OCI-M2 (cell line): Measurements from ENCODE around the gene BLID.

Experiments
- DNase-seq: peaks from one replicate; lab custom pipeline; 2025; ENCODE audit not compliant: unreplicated experiment; lab: John Stamatoyannopoulos, UW

The BLID gene

DNA sequence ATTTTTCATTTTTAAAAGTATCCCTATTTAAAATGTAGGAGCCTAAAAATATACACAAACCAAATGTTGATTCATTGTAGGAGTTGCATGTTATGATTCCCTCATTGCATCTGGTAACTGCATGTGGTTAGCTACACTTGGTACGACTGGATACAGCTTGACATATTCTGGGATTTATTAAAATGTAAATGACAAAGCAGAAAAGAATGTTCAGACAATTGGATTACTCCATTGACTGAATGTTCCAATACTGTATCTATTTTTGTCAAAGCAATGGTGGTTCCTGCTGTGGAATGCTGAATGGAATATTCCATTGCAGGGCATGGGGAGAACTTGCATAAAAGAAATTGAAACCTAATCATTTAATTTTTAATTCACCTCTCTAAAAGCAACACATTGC lies 30.8 kb downstream of the BLID start:
- no peak for DNase-seq

DNA sequence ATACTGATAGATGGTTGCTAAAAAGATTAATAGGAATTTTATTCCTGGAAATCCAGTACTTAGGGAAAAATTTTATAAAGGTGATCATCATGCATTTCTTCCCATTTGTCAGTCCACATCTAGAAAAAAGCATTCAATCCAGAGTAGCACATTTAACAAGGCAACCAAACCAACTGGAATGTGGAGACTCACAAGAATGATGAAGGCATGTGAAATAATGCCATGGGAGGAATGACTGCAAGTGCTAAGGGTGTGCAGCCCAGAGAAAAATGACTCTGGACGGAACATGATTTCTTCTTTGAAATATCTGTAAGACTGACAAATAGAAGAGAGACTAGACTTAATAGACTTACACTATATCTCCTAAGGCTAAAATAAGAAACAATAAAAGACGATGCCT lies 33.8 kb downstream of the BLID start:
- DNase-seq = no peak

DNA sequence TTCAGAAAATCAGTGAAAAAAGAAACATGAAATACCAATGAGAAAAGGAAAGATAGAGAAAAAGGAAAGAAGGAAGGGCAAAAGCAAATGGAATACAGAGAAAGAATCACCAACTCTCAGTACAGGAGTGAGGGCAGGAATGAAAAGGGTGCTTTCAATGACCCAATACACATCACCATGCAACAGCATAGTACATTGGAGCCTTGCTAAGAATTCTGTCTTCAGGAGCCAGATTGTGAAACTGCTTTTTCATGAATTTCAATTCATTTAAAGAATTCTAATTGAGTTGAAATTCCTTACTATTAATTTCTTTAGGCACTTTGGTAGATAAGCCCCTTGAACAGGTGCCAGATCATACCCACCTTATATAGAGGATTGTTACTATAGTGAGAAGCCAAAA lies 34.9 kb downstream of the BLID start:
- DNase-seq = no peak

DNA sequence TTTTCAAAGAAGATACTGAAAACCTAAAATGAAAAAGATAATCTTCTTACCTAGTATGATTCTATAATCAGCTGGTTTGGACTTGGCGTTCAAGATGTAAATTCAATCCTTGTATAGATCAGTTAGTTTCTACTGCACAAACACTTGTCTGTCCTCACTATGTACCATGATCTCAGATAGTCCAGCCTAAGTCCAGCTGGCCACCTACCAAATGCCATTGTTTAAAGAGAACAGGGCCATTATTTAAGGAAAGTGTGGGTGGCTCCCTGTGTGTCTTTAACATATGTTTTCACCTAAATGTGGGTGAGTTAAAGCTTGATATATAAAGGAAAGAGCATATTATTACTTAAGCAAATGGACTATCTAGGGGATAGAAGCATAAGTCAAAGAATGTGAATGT lies 38.6 kb downstream of the BLID start:
- DNase-seq = no peak

DNA sequence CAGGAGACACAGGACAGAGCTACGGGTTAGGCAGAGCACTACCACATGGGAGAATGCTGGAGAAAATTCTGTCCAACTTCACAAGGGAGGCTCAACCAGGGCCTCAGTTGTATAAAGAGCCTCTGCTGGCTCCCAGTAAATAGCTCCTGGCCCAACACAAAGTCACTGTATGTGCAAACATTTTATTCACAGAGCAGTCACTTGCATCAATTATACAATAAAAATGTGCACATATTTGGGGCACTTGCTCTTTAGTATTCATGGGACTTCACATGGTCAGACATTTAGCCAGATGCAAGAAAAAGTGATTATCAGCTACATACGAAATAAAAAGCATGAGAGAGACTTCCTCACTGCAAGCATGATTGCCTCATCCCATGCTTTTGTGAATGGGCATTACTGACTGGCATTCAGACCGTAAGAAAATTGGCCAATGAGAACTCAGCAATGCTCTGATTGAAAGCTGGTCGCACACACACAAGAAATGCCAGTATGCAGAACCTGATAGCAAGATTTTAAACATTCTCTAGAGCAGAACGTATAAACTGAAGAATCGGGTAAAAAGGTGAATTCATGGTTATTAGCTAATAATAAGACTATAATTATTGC lies 39.4 kb downstream of the BLID start:
- no peak for DNase-seq

DNA sequence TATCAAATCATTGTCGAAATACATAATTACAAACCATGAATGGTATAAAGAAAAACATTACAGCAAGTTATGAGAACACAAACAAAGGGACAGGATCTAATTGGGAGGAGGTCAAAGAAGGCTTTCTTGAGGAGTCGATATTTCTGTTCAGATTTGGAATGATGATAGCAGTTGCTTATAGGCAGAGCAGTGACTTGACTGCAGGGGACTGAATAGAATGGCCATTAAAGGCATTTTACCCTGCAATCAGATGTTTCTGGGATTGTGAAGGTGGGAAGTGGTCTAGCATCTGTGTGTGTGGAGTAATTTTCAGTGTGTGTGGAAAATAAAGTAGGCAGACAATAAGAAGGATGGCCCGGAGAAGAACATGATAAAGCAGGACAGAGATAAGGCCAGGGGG lies 41.0 kb downstream of the BLID start:
- DNase-seq = no peak

DNA sequence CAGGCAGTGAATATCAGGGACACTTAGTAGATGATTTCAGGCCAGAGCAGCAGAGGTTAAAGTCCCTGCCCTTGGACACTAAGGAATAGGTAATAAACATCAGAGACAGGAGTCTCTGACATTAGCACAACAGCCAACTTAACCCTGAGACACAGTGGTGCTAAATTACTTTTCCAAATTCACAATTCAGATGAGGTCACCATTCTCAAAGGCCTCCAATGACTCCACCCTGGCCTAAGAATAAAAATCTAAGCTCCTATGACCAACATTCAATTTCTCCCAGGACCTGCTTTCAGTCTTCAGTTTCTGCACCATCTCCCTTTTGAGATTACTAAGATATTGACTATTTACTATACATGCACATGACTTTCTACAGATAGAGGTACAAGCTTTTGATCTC lies 42.0 kb downstream of the BLID start:
- no peak for DNase-seq

DNA sequence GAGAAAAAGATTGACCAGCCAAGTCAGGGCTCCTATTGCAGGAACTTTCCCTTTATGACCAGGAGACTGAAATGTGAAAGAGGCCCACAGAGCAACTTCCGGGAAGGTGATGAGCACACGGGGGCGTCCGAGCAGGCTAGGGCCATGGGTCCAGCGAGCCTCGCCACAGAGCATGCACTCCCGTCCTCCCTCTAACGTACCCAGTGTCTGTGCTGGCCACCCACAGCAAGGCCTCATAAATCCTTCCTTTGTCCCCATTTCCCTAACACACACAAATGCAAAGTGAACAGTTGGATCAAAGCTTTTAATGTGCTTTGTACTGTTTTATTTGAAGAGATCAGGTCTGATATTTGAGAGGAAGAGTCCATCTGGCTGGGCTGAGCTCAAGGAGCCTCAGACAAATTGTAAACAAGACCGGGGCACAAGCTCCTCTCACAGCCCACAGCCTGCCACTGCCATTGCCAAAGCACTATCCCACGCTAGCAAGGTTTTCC lies 44.3 kb downstream of the BLID start:
- DNase-seq = no peak

DNA sequence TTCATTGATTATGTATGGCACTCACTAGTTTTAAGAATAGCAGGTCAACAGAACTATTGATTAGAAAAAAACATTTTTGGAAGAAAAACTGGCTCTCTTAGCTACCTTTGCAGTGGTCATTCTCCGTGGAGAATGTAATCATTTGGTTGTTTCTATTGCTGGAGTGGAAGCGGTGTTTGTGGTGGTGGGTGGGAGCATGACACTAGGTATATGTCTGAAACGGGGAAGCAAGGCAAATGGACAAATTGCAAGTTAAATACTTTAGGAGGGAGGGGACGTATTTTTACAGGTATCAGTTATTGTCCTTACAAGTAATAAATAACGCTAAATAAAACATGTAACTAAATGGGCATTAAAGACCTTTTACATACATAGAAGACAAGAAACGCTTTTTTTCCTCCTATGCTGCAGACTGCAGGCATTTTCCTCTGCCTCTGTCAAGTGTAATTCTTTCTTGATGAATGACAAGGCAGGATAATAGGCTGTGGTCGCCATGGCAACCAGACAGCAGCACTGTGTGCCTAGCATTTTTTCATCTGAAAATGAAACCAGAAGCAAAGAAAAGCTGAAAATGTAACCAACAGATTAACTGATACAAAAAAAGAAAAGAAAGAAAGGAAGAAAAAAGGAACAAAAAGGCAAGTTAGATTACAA lies 46.2 kb downstream of the BLID start:
- DNase-seq = no peak

DNA sequence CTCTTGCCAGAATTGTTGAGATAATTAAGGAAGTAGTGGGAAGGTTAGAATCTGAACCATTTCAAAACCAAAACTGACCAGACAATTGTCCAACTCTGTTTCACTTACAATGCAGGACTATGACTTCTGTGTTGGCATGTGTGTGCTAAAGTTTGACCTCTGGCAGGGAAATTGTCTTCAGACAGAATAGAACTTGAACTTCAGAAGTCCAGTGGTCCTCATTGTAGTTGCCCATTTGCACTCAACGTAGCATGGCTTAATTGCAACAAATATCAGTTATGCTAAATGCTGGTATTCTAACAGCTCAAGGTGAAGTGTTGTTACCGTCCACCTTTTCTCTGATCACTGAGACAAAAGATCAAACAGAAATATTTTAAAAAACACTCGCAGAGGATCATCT lies 47.2 kb downstream of the BLID start:
- DNase-seq = no peak

DNA sequence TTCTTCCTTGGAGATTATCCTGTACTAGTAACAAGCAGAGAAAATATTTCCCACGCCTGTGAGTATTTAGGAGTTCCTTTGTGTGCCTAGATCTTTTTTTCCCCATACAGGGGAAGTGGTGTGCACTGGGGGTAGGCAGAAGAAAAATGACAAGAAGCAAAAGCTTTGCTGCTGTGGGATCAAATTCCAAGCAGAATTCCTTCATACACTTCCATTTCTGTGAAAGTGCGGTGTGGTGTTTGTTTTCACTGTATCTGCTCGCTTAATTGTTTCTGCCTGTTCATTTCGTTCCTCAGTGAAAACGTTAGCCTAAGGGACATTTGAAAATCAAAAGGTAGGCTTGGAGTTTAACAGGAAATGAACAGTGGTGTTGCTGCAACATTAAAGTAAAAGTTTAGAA lies 47.9 kb downstream of the BLID start:
- no peak for DNase-seq
